H7 (cell line): ENCODE results near the gene ARPC2. TPM values are rescaled to one million over a fixed set of nuclear protein-coding genes. Genes with fewer than 3 reads are reported as not detected.

Experiments
- DNase-seq: peaks from one replicate; pipeline ENCODE4 v3.0.0; 2012
- H3K27me3 ChIP-seq: 2 replicates; pipeline ENCODE4 v1.6.0; 2011; ENCODE audit warnings: mild to moderate bottlenecking, low read length; ENCODE audit not compliant: control insufficient read depth, insufficient read depth
- H3K36me3 ChIP-seq: replicated peaks from 2 replicates; pipeline ENCODE4 v1.5.1; 2011; ENCODE audit warnings: low read length; ENCODE audit not compliant: control insufficient read depth, insufficient read depth
- H3K4me3 ChIP-seq: 2 replicates; pipeline ENCODE4 v1.5.1; 2011; ENCODE audit warnings: low read depth, mild to moderate bottlenecking, control low read depth, low read length, moderate library complexity; ENCODE audit not compliant: insufficient read depth
- total RNA-seq: library from RNA; depleted of rRNA; stranded (reverse); fragments of >200 nt; shearing (Covaris generic); gene quantifications from 2 replicates; pipeline ENCODE4 v1.2.3, GENCODE V29; 2014

ARPC2 gene
- total RNA-seq, 1 experiment from 2014 or later = 167 TPM

GRCh38 chr2:218226903-218227302, 9.9 kb downstream of the ARPC2 start:
- H3K27me3 ChIP-seq = no peaks in the 10 kb centered on the region
- no peak overlapping the region for H3K4me3 ChIP-seq
- peaks cover 20% of the 10 kb centered on the region for H3K36me3 ChIP-seq
- DNase-seq = no peak

GRCh38 chr2:218228366-218229090, 11.5 kb downstream of the ARPC2 start:
- DNase-seq = no peak
- H3K4me3 ChIP-seq = no peak overlapping the region
- peaks cover 21% of the 10 kb centered on the region for H3K36me3 ChIP-seq
- H3K27me3 ChIP-seq = no peaks in the 10 kb centered on the region

- Histone ChIP-seq H3K36me3 (peaks cover 26% of the 10 kb centered on the region), H3K27me3 (no peaks in the 10 kb centered on the region), H3K4me3 (no peak overlapping the region)
- no peak for DNase-seq
Observed at GRCh38 chr2:218229239-218229638, 12.2 kb downstream of the ARPC2 start.

- DNase-seq = no peak
- Histone ChIP-seq H3K4me3 (no peak overlapping the region), H3K27me3 (no peaks in the 10 kb centered on the region), H3K36me3 (peaks cover 28% of the 10 kb centered on the region)
Observed at GRCh38 chr2:218229851-218230250, 12.9 kb downstream of the ARPC2 start.

- peaks cover 35% of the 10 kb centered on the region for H3K36me3 ChIP-seq
- no peak overlapping the region for H3K4me3 ChIP-seq
- DNase-seq = peak; percentile 46
- no peaks in the 10 kb centered on the region for H3K27me3 ChIP-seq
Observed at GRCh38 chr2:218230882-218231281, 13.9 kb downstream of the ARPC2 start.

GRCh38 chr2:218233543-218233942, 16.6 kb downstream of the ARPC2 start:
- Histone ChIP-seq H3K27me3 (no peaks in the 10 kb centered on the region), H3K36me3 (peaks cover 36% of the 10 kb centered on the region), H3K4me3 (no peak overlapping the region)
- DNase-seq = no peak

GRCh38 chr2:218234521-218234920, 17.5 kb downstream of the ARPC2 start:
- no peak for DNase-seq
- Histone ChIP-seq H3K36me3 (peaks cover 40% of the 10 kb centered on the region), H3K4me3 (no peak overlapping the region), H3K27me3 (no peaks in the 10 kb centered on the region)

- DNase-seq = no peak
- H3K36me3 ChIP-seq = peaks cover 41% of the 10 kb centered on the region
Observed at GRCh38 chr2:218235017-218235416, 18.0 kb downstream of the ARPC2 start.

GRCh38 chr2:218236829-218237228, 19.8 kb downstream of the ARPC2 start:
- Histone ChIP-seq H3K4me3 (no peak overlapping the region), H3K36me3 (peaks cover 39% of the 10 kb centered on the region), H3K27me3 (no peaks in the 10 kb centered on the region)
- DNase-seq = no peak

More at GRCh38 chr2:218235017-218235416, 18.0 kb downstream of the ARPC2 start:
- no peak overlapping the region for H3K4me3 ChIP-seq
- no peaks in the 10 kb centered on the region for H3K27me3 ChIP-seq

GRCh38 chr2:218238887-218239286, 21.9 kb downstream of the ARPC2 start:
- peaks cover 43% of the 10 kb centered on the region for H3K36me3 ChIP-seq
- no peaks in the 10 kb centered on the region for H3K27me3 ChIP-seq
- DNase-seq = no peak

GRCh38 chr2:218244204-218244603, 27.2 kb downstream of the ARPC2 start:
- no peak for DNase-seq
- H3K4me3 ChIP-seq = no peak overlapping the region
- no peaks in the 10 kb centered on the region for H3K27me3 ChIP-seq
- H3K36me3 ChIP-seq = peaks cover 56% of the 10 kb centered on the region

More at GRCh38 chr2:218238887-218239286, 21.9 kb downstream of the ARPC2 start:
- H3K4me3 ChIP-seq = no peak overlapping the region

GRCh38 chr2:218244665-218245064, 27.7 kb downstream of the ARPC2 start:
- peaks cover 57% of the 10 kb centered on the region for H3K36me3 ChIP-seq

GRCh38 chr2:218245214-218245613, 28.2 kb downstream of the ARPC2 start:
- peaks cover 58% of the 10 kb centered on the region for H3K36me3 ChIP-seq
- DNase-seq = no peak
- H3K27me3 ChIP-seq = no peaks in the 10 kb centered on the region
- no peak overlapping the region for H3K4me3 ChIP-seq

More at GRCh38 chr2:218244665-218245064, 27.7 kb downstream of the ARPC2 start:
- Histone ChIP-seq H3K4me3 (no peak overlapping the region), H3K27me3 (no peaks in the 10 kb centered on the region)
- DNase-seq = no peak

GRCh38 chr2:218249691-218250090, 32.7 kb downstream of the ARPC2 start:
- Histone ChIP-seq H3K36me3 (peaks cover 68% of the 10 kb centered on the region), H3K27me3 (no peaks in the 10 kb centered on the region)
- no peak for DNase-seq

GRCh38 chr2:218252509-218253231, 35.7 kb downstream of the ARPC2 start:
- Histone ChIP-seq H3K36me3 (peaks cover 47% of the 10 kb centered on the region), H3K27me3 (no peaks in the 10 kb centered on the region), H3K4me3 (no peak overlapping the region)
- no peak for DNase-seq

More at GRCh38 chr2:218249691-218250090, 32.7 kb downstream of the ARPC2 start:
- no peak overlapping the region for H3K4me3 ChIP-seq
